ENCODE measurements around the gene RPL3. TPM values are rescaled to one million over a fixed set of nuclear protein-coding genes. Genes with fewer than 3 reads are reported as not detected.
A peak's percentile ranks its signal among the peaks of the same experiment; 100 is the strongest.

The RPL3 gene
- total and polyA plus RNA-seq, 3 donors from 2014 or later: 1,087 to 2,075 (median 2,042) TPM

DNA sequence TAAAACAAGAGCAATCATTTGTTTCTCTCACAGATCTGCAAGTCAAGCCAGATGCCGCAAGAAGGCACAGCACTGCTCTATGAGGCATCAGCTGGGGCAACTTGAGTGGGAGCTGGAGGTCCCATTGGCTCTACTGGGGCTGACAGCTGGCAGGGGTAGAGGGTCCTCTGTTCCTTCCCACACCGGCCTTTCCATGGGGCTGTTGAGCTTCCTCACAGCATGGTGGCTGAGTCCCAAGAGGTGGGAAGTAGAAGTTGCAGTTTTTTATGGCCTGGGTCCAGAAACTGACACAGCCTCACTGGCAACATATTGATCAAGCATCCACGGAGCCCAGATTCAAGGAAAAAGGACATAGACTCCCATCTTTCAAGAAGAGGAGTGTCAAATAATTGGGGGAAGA lies 34.4 kb downstream of the RPL3 start:
- TF ChIP-seq POLR2A (IDR thresholded peaks at IDR 0.05): no peak
- TF ChIP-seq, protein P1, sequence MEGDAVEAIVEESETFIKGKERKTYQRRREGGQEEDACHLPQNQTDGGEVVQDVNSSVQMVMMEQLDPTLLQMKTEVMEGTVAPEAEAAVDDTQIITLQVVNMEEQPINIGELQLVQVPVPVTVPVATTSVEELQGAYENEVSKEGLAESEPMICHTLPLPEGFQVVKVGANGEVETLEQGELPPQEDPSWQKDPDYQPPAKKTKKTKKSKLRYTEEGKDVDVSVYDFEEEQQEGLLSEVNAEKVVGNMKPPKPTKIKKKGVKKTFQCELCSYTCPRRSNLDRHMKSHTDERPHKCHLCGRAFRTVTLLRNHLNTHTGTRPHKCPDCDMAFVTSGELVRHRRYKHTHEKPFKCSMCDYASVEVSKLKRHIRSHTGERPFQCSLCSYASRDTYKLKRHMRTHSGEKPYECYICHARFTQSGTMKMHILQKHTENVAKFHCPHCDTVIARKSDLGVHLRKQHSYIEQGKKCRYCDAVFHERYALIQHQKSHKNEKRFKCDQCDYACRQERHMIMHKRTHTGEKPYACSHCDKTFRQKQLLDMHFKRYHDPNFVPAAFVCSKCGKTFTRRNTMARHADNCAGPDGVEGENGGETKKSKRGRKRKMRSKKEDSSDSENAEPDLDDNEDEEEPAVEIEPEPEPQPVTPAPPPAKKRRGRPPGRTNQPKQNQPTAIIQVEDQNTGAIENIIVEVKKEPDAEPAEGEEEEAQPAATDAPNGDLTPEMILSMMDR (IDR thresholded peaks at IDR 0.05): no peak
- Histone ChIP-seq H3K36me3 (ENCODE audit: low read depth, missing control alignments) (no peaks in the 10 kb centered on the region), H3K27me3 (no peaks in the 10 kb centered on the region), H3K9me3 (no peaks in the 10 kb centered on the region), H3K4me3 (no peak overlapping the region), H3K4me1 (peaks cover 4% of the 10 kb centered on the region), H3K27ac (no peak overlapping the region)
- intact Hi-C loops (cut with DNase I; ENCODE audit: low total_unique reads): no loop called here
- WGBS, 2 donors: 79 to 82% methylated on average over 3 of the region's 3 CpGs
- DNase-seq: no peak

DNA sequence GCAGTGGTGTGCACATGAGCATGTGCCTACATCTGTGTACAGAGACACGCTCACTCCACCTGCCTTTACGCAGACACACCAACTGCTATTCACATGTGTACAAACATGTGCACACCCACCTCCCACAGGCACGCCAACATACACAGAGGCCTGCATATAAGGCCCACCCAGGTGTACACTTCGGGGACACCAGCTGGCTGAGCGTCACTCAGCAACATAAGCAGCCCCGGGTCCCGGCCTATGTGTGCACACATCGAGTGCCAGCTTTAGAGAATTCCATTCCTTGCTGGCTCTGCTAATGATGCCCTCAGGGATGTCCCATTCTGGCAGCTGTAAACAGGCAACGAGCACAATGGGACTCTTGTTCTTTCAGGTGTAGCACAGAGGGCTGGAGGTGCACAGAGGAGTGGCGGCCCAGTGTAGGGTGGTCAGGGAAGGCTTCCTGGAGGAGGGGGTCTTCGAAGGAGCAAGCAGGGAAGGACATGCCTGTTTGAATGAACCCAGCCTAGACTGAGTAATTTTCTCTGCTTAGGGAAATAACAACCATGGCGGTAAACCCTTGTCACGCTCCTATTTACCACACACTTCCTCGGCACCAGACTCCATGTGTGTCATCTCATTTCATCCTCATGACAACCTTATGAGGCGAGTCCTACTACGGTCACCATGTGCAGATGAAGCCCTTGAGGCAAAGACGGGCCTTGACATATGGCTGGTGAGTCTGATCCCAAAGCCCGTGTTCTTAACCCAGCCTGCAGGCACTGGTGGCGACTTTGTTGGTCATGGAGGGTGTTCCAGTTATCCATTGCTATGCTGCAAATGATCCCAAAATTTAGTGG lies 35.1 kb downstream of the RPL3 start:
- 93 to 96% methylated on average over 5 to 18 of the region's 19 CpGs for WGBS, 2 donors
- TF ChIP-seq POLR2A (IDR thresholded peaks at IDR 0.05): no peak
- TF ChIP-seq, protein P1 (IDR thresholded peaks at IDR 0.05): no peak

DNA sequence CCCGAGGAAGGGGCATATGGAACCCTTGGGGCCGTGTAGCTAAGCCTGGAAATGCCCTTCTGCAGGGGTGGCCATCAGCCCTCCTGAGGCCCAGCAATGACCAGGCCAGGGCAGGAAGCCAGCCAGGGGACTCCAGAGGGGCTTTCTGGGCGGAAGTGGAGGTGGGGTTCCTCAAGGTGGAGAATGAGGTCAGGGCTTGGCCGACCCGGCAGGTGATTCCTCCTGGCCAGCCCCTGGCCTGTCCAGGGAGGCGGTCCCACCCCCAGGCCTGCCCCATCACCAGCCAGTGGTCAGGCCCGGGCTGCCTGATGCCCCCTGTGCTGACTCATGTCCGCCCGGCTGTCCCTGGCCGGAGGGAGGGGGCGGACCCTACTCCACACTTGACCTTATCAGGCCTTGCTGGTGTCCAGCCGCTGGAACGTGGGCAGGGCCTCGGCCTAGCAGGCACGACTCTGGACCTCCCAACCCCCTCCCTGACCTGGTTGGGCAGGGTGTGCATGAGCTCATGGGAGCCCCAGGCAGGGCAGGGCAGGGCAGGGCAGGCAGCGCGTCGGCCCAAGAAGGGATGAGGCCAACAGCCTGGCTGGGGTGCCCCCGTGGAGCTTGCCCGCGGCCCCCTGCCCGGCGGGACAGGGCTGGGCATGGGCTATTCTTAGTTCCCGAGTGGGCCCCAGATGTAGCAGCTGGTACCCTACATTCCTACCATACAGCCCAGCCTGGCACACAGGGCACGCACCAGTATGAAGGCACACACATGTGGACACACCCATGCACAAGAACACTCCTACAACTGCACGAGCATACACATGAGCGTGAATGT lies 35.9 kb downstream of the RPL3 start:
- peak overlapping the region; percentile 19 to 45 for H3K27ac ChIP-seq

More for the DNA sequence above, 35.1 kb downstream of the RPL3 start:
- H3K4me3 ChIP-seq: no peak overlapping the region
- H3K9me3 ChIP-seq: no peaks in the 10 kb centered on the region
- intact Hi-C loops (cut with DNase I; ENCODE audit: low total_unique reads): no loop called here
- DNase-seq: no peak
- H3K36me3 ChIP-seq (ENCODE audit: low read depth, missing control alignments): no peaks in the 10 kb centered on the region
- no peak overlapping the region for H3K27ac ChIP-seq
- peaks cover 4% of the 10 kb centered on the region for H3K4me1 ChIP-seq
- no peaks in the 10 kb centered on the region for H3K27me3 ChIP-seq

DNA sequence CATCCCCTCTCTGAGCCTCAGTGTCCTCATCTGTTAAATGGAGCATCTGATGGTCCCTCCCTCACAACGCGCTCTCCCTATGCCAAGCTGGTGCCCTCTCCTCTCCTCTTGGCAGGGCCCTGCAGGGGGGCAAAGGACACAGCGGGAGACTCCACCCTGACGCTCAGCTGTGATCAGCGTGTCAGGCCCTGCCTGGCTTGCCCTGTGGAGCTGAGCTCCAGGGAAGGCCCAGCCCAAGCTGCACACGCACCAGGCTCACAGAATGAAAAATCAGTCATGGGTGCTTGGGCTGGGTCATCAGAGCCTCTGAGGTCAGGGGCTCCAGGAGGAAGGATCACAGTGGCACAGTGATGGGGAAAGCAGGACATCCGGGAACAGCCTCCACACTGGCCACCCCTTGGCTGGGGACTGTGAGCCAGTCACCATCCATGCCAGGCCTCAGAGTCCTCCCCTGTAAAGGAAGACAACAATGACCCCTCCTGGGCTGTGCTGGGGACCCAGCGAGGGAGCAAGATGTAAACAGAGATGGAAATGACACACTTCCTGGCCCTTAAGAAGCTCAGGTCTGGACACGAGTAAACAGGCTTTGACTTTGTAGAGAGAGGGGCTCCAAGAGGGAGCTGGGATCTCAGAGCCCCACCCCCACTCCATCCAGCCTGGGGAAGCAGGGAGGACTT lies 36.6 kb downstream of the RPL3 start:
- Histone ChIP-seq H3K4me3 (no peak overlapping the region), H3K27ac (peak overlapping the region; percentile 19 to 45), H3K27me3 (no peaks in the 10 kb centered on the region), H3K9me3 (no peaks in the 10 kb centered on the region), H3K4me1 (peaks cover 4% of the 10 kb centered on the region), H3K36me3 (ENCODE audit: low read depth, missing control alignments) (no peaks in the 10 kb centered on the region)
- intact Hi-C loops (cut with DNase I; ENCODE audit: low total_unique reads): no loop called here
- TF ChIP-seq, protein P1 (IDR thresholded peaks at IDR 0.05): no peak
- no peak for TF ChIP-seq POLR2A (IDR thresholded peaks at IDR 0.05)
- WGBS, 2 donors: 80 to 92% methylated on average over 5 to 9 of the region's 9 CpGs
- no peak for DNase-seq

More for the DNA sequence above, 35.9 kb downstream of the RPL3 start:
- intact Hi-C loops (cut with DNase I; ENCODE audit: low total_unique reads): no loop called here
- Histone ChIP-seq H3K27me3 (no peaks in the 10 kb centered on the region), H3K4me1 (peaks cover 4% of the 10 kb centered on the region), H3K36me3 (ENCODE audit: low read depth, missing control alignments) (no peaks in the 10 kb centered on the region), H3K4me3 (no peak overlapping the region), H3K9me3 (no peaks in the 10 kb centered on the region)
- no peak for TF ChIP-seq POLR2A (IDR thresholded peaks at IDR 0.05)
- TF ChIP-seq, protein P1 (IDR thresholded peaks at IDR 0.05): no peak
- WGBS, 2 donors: 65 to 72% methylated on average over 5 to 27 of the region's 27 CpGs
- DNase-seq: no peak

Data from testis (tissue), 3 donors.